ENCODE results near the gene FAM89B. TPM values are rescaled to one million over a fixed set of nuclear protein-coding genes. Genes with fewer than 3 reads are reported as not detected.

The FAM89B gene
- polyA plus RNA-seq, 1 donor (not counting 4 experiments of a cell fraction or from before 2014, with no cell fraction given) = 11.5 TPM

DNA sequence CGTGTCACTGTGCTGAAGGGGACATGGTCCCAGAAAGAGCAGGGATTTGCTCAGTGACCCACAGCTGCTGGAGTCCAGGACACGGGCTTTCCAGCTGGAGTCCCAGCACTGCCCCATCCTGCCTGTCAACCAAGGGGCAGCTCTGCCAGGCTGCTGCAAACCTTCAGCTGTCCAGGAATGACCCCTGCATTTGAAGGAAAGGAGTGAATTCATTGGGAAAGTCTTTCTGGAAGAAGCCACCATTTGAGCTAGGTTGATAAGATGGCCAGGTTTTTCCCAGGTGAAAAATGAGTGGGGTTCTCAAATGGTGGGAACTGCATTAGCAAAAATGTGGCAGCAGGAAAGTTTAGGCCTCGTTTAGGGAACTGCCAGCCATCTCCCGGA lies 13.9 kb downstream of the FAM89B start:
- no peaks in the 10 kb centered on the region for H3K27me3 ChIP-seq (ENCODE audit: control insufficient read depth, extremely low read depth, insufficient read depth, low read length)
- no peaks in the 10 kb centered on the region for H3K9me1 ChIP-seq (ENCODE audit: control insufficient read depth, extremely low read depth, insufficient read depth, low read length)
- TF ChIP-seq, protein P1, sequence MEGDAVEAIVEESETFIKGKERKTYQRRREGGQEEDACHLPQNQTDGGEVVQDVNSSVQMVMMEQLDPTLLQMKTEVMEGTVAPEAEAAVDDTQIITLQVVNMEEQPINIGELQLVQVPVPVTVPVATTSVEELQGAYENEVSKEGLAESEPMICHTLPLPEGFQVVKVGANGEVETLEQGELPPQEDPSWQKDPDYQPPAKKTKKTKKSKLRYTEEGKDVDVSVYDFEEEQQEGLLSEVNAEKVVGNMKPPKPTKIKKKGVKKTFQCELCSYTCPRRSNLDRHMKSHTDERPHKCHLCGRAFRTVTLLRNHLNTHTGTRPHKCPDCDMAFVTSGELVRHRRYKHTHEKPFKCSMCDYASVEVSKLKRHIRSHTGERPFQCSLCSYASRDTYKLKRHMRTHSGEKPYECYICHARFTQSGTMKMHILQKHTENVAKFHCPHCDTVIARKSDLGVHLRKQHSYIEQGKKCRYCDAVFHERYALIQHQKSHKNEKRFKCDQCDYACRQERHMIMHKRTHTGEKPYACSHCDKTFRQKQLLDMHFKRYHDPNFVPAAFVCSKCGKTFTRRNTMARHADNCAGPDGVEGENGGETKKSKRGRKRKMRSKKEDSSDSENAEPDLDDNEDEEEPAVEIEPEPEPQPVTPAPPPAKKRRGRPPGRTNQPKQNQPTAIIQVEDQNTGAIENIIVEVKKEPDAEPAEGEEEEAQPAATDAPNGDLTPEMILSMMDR (optimal IDR thresholded peaks at IDR 0.05 in 1 of 3, IDR thresholded peaks at IDR 0.05 in 1 of 3, conservative IDR thresholded peaks at IDR 0.05 in 1 of 3; ENCODE audit: extremely low read depth in 1 of 3, insufficient read depth in 2 of 3, low read length in 3 of 3) = no peak
- TF ChIP-seq EZH2 (IDR thresholded peaks at IDR 0.05; ENCODE audit: low read length) = no peak
- no peak overlapping the region for H2AFZ ChIP-seq (ENCODE audit: control insufficient read depth, low read length)
- no peaks in the 10 kb centered on the region for H3K9me3 ChIP-seq (ENCODE audit: control insufficient read depth, low read depth, low read length)
- no peak for FAIRE-seq
- H3K9ac ChIP-seq (ENCODE audit: control insufficient read depth, extremely low read depth, insufficient read depth, low read length) = no peak overlapping the region
- H3K27ac ChIP-seq (ENCODE audit: control insufficient read depth, insufficient read depth, low read length) = no peak overlapping the region
- H3K79me2 ChIP-seq (ENCODE audit: control insufficient read depth, insufficient read depth, low read length) = no peaks in the 10 kb centered on the region
- dilution Hi-C loops (cut with MboI; ENCODE audit: extremely low pct_ligation_motif_present, low sequenced_read_pairs) = no loop called here
- peaks cover 9 to 19% of the 10 kb centered on the region in 2 experiments for H3K36me3 ChIP-seq (ENCODE audit: control insufficient read depth in 2 of 2, extremely low read depth in 1 of 2, insufficient read depth in 2 of 2, low read length in 2 of 2)
- peaks cover 4% of the 10 kb centered on the region for H4K20me1 ChIP-seq (ENCODE audit: control insufficient read depth, extremely low read depth, insufficient read depth, low read length)
- H3K4me1 ChIP-seq (ENCODE audit: control insufficient read depth, extremely low read depth, insufficient read depth, low read length) = peaks cover 10% of the 10 kb centered on the region
- no peak overlapping the region for H3K4me2 ChIP-seq (ENCODE audit: control insufficient read depth, extremely low read depth, insufficient read depth, low read depth, low read length)
- DNase-seq (ENCODE audit: low read depth, low spot score) = no peak
- H3K4me3 ChIP-seq (ENCODE audit: control insufficient read depth in 2 of 3, extremely low read depth in 1 of 3, insufficient read depth in 2 of 3, low read depth in 1 of 3, low read length in 3 of 3) = no peak overlapping the region

DNA sequence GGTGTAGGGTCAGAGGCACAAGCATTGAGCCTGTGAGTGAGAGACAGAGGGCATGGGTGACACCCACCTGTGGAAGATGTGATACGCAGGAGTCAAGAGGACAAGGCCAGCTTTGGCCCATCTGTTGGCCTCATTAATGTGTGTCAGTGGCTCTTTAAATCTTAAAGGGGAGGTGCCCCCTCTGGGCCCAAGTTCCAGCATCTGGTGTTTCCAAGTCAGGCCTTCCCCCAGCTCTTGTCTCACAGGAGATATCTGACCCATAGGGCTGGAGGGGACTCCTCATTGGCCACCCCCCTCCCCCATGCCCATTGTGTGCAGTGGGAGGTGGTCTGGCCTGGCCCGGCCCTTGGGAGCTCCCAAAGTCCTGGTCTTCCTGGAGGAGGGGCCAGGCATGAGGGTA lies 14.3 kb downstream of the FAM89B start:
- Histone ChIP-seq H3K4me3 (ENCODE audit: control insufficient read depth in 2 of 3, extremely low read depth in 1 of 3, insufficient read depth in 2 of 3, low read depth in 1 of 3, low read length in 3 of 3) (no peak overlapping the region), H3K79me2 (ENCODE audit: control insufficient read depth, insufficient read depth, low read length) (no peaks in the 10 kb centered on the region), H3K9me1 (ENCODE audit: control insufficient read depth, extremely low read depth, insufficient read depth, low read length) (no peaks in the 10 kb centered on the region), H2AFZ (ENCODE audit: control insufficient read depth, low read length) (no peak overlapping the region), H3K4me2 (ENCODE audit: control insufficient read depth, extremely low read depth, insufficient read depth, low read depth, low read length) (no peak overlapping the region), H3K4me1 (ENCODE audit: control insufficient read depth, extremely low read depth, insufficient read depth, low read length) (peaks cover 11% of the 10 kb centered on the region), H3K27me3 (ENCODE audit: control insufficient read depth, extremely low read depth, insufficient read depth, low read length) (no peaks in the 10 kb centered on the region), H3K36me3 (ENCODE audit: control insufficient read depth in 2 of 2, extremely low read depth in 1 of 2, insufficient read depth in 2 of 2, low read length in 2 of 2) (peaks cover 9 to 18% of the 10 kb centered on the region in 2 experiments), H4K20me1 (ENCODE audit: control insufficient read depth, extremely low read depth, insufficient read depth, low read length) (peaks cover 4% of the 10 kb centered on the region), H3K9me3 (ENCODE audit: control insufficient read depth, low read depth, low read length) (no peaks in the 10 kb centered on the region), H3K9ac (ENCODE audit: control insufficient read depth, extremely low read depth, insufficient read depth, low read length) (no peak overlapping the region), H3K27ac (ENCODE audit: control insufficient read depth, insufficient read depth, low read length) (no peak overlapping the region)
- dilution Hi-C loops (cut with MboI; ENCODE audit: extremely low pct_ligation_motif_present, low sequenced_read_pairs) = no loop called here
- TF ChIP-seq, protein P1 (optimal IDR thresholded peaks at IDR 0.05 in 1 of 3, IDR thresholded peaks at IDR 0.05 in 1 of 3, conservative IDR thresholded peaks at IDR 0.05 in 1 of 3; ENCODE audit: extremely low read depth in 1 of 3, insufficient read depth in 2 of 3, low read length in 3 of 3) = no peak
- TF ChIP-seq EZH2 (IDR thresholded peaks at IDR 0.05; ENCODE audit: low read length) = no peak
- DNase-seq (ENCODE audit: low read depth, low spot score) = no peak
- FAIRE-seq = no peak

All from keratinocyte (primary cell).